H1 (cell line): ENCODE results near the gene HSPD1. TPM values are rescaled to one million over a fixed set of nuclear protein-coding genes. Genes with fewer than 3 reads are reported as not detected.

Experiments used
- CBX5 ChIP-seq: fragments of 300-800, 300-1000 bp; sonication (generic); IDR thresholded peaks from 2 replicates; pipeline ENCODE4 v1.7.1; 2016; ENCODE audit warnings: antibody characterized with exemption, low read length, low read depth
- GTF2F1 ChIP-seq: IDR thresholded peaks from 2 replicates; pipeline ENCODE4 v1.6.1; 2012; ENCODE audit warnings: low read depth, low read length, improper control_type of control experiment, borderline replicate concordance
- JUND ChIP-seq: IDR thresholded peaks from 2 replicates; pipeline ENCODE4 v1.6.1; 2011; ENCODE audit warnings: mild to moderate bottlenecking, improper control_type of control experiment, low read length
- SIX5 ChIP-seq: IDR thresholded peaks from 2 replicates; pipeline ENCODE4 v1.6.1; 2011; ENCODE audit warnings: mild to moderate bottlenecking, low read depth, low read length
- TAF1 ChIP-seq: IDR thresholded peaks from 2 replicates; pipeline ENCODE4 v1.6.1; 2011; ENCODE audit warnings: mild to moderate bottlenecking, low read depth, low read length
- YY1 ChIP-seq: IDR thresholded peaks from 2 replicates; pipeline ENCODE4 v1.6.1; 2011; ENCODE audit warnings: low read depth, mild to moderate bottlenecking, low read length
- polyA plus RNA-seq, 7 experiments: library from polyadenylated mRNA; depleted of rRNA in 3 of 7; stranded (reverse) in 5 of 7; unstranded in 2 of 7; fragments of >200 nt in 5 of 7; fragments of 200-250 nt in 2 of 7; gene quantifications; 1 replicate in 5 of 7; 2 replicates in 1 of 7; 4 replicates in 1 of 7; pipeline versions ENCODE4 v1.2.1 to v1.2.3, GENCODE V29; 2011 to 2013; ENCODE audit warnings: missing spikeins in 2 of 7, mixed read lengths in 2 of 7
- total RNA-seq: library from RNA; stranded (reverse); fragmentation: NEBNext Ultra II Directional; extraction: Animal tissue kit (Norgen Biotek cat#: 25700); gene quantifications from 2 replicates; pipeline ENCODE4 v1.2.1, GENCODE V29; 2021
- TF ChIP-seq, protein P1 (sequence below): fragments of 300-600 bp; sonication (generic); IDR thresholded peaks from 2 replicates; pipeline ENCODE4 v1.7.1; 2012; ENCODE audit warnings: low read length, moderate library complexity, mild to moderate bottlenecking, inconsistent platforms; ENCODE audit not compliant: insufficient replicate concordance

HSPD1 gene
- total and polyA plus RNA-seq, 2 of the 8 experiments (the other 6 are each of a cell fraction or from before 2014, with no cell fraction given) = 221 to 1,108 TPM

DNA sequence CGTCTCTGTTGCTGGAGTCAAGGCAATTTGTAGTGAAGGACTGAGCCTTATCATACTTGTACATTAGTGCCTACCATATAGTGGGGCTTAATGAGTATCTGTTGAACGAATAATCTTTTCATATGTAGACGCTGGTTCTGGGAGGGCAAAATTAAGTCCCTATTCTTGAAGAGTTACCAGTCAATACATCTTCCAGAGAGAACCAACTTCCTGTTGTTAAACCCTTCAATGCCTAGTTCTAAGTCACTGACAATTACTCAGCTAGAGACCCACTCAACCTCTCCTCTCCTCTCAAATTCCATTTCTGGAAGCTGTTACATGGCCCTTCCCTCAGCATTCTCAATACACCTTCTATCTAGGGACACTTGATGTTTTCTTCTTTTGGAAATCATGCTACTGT is 15.1 kb upstream of the HSPD1 start (continued):
- TF ChIP-seq, protein P1, sequence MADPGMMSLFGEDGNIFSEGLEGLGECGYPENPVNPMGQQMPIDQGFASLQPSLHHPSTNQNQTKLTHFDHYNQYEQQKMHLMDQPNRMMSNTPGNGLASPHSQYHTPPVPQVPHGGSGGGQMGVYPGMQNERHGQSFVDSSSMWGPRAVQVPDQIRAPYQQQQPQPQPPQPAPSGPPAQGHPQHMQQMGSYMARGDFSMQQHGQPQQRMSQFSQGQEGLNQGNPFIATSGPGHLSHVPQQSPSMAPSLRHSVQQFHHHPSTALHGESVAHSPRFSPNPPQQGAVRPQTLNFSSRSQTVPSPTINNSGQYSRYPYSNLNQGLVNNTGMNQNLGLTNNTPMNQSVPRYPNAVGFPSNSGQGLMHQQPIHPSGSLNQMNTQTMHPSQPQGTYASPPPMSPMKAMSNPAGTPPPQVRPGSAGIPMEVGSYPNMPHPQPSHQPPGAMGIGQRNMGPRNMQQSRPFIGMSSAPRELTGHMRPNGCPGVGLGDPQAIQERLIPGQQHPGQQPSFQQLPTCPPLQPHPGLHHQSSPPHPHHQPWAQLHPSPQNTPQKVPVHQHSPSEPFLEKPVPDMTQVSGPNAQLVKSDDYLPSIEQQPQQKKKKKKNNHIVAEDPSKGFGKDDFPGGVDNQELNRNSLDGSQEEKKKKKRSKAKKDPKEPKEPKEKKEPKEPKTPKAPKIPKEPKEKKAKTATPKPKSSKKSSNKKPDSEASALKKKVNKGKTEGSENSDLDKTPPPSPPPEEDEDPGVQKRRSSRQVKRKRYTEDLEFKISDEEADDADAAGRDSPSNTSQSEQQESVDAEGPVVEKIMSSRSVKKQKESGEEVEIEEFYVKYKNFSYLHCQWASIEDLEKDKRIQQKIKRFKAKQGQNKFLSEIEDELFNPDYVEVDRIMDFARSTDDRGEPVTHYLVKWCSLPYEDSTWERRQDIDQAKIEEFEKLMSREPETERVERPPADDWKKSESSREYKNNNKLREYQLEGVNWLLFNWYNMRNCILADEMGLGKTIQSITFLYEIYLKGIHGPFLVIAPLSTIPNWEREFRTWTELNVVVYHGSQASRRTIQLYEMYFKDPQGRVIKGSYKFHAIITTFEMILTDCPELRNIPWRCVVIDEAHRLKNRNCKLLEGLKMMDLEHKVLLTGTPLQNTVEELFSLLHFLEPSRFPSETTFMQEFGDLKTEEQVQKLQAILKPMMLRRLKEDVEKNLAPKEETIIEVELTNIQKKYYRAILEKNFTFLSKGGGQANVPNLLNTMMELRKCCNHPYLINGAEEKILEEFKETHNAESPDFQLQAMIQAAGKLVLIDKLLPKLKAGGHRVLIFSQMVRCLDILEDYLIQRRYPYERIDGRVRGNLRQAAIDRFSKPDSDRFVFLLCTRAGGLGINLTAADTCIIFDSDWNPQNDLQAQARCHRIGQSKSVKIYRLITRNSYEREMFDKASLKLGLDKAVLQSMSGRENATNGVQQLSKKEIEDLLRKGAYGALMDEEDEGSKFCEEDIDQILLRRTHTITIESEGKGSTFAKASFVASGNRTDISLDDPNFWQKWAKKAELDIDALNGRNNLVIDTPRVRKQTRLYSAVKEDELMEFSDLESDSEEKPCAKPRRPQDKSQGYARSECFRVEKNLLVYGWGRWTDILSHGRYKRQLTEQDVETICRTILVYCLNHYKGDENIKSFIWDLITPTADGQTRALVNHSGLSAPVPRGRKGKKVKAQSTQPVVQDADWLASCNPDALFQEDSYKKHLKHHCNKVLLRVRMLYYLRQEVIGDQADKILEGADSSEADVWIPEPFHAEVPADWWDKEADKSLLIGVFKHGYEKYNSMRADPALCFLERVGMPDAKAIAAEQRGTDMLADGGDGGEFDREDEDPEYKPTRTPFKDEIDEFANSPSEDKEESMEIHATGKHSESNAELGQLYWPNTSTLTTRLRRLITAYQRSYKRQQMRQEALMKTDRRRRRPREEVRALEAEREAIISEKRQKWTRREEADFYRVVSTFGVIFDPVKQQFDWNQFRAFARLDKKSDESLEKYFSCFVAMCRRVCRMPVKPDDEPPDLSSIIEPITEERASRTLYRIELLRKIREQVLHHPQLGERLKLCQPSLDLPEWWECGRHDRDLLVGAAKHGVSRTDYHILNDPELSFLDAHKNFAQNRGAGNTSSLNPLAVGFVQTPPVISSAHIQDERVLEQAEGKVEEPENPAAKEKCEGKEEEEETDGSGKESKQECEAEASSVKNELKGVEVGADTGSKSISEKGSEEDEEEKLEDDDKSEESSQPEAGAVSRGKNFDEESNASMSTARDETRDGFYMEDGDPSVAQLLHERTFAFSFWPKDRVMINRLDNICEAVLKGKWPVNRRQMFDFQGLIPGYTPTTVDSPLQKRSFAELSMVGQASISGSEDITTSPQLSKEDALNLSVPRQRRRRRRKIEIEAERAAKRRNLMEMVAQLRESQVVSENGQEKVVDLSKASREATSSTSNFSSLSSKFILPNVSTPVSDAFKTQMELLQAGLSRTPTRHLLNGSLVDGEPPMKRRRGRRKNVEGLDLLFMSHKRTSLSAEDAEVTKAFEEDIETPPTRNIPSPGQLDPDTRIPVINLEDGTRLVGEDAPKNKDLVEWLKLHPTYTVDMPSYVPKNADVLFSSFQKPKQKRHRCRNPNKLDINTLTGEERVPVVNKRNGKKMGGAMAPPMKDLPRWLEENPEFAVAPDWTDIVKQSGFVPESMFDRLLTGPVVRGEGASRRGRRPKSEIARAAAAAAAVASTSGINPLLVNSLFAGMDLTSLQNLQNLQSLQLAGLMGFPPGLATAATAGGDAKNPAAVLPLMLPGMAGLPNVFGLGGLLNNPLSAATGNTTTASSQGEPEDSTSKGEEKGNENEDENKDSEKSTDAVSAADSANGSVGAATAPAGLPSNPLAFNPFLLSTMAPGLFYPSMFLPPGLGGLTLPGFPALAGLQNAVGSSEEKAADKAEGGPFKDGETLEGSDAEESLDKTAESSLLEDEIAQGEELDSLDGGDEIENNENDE = no peak
- TF ChIP-seq YY1 (no peak), SIX5 (no peak), GTF2F1 (no peak), CBX5 (no peak), TAF1 (no peak), JUND (no peak)
